Activated effector memory CD4-positive, alpha-beta T cell treated with anti-CD3 and anti-CD28 coated beads, Interleukin-2, amount 50 U/mL, for 16 hours (primary cell): Measurements from ENCODE around the gene LAMB4.

Source experiments
- DNase-seq: peaks from one replicate; pipeline ENCODE4 v3.0.0-alpha.2; 2020

The LAMB4 gene

DNA sequence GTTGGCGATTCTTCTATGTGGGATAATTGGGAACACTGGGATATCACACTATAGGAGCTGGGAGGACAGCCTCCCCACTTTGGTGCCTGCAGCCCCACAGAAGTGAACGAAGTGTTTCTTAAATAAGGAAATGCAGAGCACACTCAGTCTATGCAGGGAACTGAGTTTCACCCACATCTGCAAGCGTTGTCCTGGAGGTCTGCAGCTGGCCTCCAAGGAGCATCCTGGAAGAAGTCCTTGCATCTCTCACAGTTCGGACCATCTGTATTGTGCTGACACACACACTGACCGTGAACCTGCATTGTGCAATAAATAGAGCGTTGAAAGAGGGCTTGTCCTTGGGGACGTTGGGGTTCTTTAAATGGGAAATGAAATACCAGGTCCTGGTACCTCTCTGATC is 25.8 kb downstream of the LAMB4 start:
- DNase-seq = no peak

DNA sequence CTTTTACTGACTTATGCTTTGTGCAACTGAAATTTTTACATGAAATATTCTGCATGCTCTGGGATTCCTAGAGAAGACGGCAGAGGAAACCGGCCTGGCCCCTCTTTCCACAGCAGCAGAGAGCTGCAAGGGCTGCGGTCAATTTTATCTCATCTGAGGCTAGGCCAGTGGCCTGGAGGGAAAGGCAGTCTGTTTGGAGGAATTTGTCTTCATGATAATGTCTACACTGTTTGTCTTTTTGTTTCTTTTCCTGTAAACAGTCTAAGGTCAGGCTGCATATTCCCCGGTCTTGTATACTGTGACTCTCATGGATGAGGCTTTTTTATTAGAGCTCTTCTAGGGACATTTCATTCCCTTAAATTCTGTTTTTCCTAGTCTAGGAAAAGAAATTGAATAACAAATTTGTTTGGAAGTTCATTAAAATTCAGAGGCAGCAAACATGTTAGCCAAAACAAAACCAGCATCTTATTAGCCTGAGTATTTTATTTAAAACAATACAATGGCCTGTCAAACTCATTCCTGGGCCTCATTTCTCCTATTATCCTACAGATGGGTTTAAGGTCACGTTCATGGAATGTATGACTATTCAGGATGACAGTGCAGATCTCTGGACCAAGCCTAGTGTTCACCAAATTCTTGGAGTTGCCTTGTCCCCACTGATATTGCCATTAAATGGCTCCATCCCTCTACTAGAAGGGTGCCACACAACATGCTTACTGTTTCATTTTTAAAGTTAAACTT is 26.4 kb downstream of the LAMB4 start:
- no peak for DNase-seq

DNA sequence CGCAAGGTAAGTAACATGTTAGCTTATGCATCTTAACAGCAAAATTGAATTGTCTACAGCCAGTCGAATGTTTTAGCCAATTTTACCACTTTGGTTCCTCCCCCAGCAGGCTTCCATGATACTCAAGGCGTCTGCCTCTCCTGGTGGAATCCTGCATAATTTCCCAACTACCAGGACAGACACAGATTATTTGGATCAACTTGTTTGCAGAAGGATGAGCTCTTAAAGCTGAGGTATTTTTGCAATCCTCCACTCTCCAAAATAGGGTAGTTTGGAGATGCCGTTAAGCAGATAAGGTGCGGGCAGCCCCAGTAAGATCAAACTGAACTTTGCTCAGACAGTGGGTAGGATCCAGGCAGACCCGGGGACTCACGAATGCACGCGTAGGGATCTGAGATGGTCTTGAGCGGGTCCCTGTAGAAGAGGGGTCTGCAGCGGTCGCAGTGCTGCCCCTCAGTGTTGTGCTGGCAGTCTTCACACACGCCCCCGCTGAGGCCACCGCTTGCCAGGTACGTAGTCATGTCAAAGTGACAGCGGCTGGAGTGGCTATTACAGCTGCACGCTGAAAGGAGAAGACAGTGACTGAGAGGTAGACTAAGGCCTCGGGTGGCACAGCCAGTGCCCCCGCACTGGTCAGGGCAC is 27.4 kb downstream of the LAMB4 start:
- no peak for DNase-seq

DNA sequence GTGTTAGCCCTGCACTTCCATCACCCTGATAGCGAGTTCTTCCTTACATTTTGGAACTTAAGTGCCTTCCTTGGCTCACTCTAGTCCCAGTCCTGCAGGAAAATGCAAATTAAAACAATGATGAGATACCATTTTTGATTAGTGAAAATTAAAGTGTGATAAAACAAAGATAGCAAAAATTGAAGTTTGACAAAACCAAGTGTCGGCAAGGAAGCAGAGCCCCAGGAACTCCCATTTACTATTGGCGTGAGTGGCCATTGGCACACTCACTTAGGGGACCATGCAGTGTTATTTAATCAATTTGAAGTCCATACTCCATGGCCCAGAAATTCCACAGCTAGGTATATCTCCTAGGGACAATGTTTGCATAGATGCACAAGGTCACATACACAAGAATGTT is 28.4 kb downstream of the LAMB4 start:
- no peak for DNase-seq

DNA sequence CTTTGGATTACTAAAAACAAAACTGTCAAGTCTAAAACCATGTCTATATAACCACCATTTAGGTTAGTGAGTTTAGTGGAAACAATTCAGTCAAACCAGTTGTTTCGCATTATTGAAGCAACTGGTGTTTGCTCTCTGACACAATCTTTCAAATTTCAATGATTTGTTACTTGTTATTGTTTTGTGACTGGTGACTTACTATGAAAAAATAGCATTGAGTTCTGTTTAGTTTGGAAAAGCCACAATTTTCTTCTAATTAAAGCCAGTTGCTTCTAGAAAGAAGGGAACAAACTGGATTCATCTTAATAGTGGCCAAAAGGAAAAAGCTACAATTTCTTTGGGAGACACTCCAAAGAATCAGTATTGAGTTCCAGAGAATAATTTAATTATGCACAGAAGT is 30.4 kb downstream of the LAMB4 start:
- DNase-seq = no peak

DNA sequence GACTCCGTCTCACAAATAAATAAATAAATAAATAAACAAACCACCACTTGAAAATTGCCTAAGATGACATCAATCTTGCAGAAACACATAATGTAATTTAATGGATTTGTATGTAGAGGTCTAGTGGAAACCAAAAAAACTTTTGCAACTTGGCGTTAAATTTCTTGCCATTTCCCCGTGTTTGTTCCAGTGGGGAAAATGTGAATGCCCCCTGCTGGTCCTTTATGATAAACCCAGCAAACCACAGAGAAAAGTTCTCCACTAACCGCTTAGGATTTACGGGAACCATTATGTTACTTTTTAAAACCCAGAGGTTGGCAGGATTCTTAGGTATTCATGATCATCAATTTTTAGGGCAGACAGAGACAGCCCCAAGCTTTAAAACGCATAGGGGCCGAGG is 32.5 kb downstream of the LAMB4 start:
- DNase-seq = no peak

DNA sequence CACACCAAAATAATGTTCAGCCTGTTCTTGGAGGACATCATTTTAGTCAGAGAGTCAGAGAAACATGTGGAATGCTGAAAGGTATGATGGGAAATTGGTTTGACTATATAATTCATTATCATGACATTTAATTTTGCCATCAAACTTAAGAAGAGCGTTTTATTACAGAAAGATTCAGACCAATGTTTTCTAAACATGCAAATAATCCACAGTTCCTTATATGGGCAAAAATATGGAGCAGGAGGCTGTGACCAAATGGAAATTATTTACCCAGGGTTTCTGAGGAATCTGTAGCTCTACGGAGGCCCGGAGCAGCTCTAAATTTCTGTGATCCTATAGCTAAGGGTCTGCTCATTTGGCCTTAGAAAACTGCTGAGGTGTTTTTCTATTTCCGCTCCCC is 33.2 kb downstream of the LAMB4 start:
- no peak for DNase-seq

DNA sequence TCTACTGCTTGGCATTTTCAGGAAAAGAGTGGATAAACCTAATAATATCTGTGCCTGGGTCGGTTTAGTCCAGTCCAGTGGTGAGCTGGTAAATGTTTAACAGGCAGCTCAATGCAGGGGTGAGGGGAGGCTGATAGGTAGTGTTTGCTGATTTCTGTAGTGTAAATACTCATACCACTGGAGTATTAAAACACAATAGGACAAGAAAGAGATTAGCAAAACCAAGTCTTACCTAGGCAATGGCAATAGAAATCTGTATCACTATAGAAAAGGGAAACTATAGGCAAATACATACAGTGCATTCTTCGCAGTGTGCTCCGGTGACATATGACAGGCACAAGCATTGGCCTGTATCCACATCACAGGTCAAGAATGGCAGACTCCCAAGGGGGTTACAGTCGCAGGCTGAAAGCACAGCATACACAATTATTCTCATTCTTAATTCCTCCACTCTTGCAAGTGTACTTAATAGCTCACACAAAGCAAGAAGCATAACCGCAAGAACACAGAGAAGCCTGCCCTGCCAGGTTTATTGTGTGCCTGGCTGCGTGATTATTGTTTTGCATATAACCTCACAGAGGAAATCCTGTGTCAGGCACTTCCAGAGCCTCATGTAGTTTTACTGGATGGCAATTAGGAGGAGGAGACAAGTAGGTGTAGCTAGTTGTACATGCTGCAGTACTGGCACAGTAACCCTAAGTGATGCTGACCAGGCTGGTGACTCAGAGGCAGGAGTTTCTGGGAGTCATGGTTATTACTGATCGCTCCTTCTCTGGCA is 35.0 kb downstream of the LAMB4 start:
- DNase-seq = no peak

DNA sequence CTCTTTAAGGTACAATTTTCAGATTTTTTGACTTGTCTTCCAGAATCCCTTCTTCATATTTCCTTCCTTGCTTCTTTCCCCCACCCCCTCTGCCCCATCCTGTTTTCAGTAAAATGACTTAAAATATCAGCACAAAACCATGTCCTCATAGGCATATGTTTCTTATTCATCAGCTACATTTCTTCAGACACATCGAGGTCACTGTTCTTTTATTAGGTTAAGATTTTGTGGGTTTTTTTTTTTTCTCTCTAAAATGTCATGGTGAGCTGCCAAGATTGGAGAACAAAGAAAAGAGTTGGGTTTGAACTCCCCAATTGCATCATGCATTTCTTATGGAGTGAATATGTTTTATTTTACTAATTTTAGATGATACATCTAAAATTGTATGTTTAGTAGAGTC is 35.8 kb downstream of the LAMB4 start:
- no peak for DNase-seq

DNA sequence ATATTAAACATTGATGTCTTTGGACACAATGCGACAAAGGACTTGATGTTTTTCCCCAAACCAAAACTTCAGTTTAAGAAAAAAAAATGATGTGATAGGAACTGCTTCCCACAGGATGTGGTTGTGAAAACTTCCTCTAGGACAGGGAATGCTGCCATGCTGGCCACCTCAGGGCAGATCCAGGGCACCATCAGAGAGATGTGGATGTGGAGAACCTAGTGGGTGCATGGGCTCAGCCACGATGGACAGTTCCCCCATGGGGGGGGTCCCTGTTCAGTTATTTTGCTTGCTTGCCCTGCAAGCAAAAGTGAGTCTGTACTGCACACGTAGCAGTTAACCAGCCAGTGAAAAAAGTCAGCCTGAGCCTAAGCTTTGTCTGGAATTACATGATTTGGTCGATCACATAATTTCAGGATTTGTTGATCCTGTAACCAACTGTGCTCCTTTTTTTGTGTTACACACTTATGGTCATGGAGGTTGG is 36.3 kb downstream of the LAMB4 start:
- no peak for DNase-seq

DNA sequence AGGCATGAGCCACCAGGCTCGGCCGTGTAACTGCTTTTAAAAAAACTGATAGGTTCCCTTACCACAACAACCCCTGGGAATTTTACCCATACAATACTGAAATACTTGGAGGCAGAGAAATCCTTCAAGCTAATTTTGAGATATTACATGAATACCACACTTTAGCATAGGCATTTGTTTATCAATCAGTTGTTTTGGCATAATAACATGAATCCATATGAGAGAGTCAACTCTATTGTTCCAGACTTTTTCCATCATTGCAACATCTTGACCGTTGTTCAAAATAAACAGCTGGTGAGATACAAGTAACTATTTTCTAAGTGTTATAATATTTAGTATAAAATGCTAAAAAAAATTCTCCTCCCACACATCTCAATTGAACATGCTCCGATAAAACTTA is 36.8 kb downstream of the LAMB4 start:
- no peak for DNase-seq

DNA sequence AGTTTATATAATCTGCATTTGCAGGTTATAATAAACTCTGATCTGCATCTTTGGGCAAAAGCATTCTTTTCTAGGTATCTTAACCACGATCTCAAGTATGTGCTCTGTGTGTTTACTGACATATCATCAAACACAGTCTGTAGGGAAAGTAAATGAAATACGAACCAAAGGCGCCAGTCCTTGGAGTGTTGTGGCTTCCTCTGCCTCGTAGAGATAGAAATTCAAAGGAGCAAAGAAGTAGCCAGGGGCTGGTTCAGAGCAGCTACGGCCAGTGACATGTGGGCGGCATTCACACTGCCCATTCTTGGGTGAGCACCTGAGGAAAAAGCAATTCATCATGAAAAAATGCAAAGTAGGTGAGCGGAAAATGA is 38.7 kb downstream of the LAMB4 start:
- no peak for DNase-seq

DNA sequence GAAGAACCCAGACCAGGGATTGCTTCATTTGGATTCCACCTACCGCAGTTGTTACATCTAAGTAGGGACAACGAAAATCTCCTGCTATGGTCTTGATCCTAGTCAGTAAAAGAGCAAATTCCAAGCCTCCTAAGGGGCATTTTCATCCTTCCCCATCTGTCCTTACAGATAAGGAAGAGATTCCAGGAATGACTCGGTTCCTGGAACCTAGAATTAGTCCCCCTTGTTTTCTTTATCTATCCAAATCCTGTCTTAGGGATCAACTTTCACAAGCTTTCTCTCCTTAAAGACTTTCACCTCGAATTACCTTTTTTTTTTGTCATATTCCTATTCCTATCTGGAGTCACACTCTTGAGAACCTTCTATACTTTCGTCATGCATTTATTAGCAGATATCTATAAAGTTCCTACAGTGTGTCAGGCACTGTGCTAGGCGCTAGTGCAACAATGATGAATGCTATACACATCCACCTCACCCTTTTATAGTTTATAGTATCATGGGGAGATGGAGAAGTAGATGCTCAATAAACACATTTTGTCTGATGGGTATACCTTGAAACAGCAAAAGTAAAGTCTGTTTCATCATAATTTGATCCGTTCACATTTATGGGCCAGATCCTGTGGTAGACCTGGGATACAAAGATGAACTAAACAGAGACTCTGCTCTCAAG is 39.2 kb downstream of the LAMB4 start:
- no peak for DNase-seq

DNA sequence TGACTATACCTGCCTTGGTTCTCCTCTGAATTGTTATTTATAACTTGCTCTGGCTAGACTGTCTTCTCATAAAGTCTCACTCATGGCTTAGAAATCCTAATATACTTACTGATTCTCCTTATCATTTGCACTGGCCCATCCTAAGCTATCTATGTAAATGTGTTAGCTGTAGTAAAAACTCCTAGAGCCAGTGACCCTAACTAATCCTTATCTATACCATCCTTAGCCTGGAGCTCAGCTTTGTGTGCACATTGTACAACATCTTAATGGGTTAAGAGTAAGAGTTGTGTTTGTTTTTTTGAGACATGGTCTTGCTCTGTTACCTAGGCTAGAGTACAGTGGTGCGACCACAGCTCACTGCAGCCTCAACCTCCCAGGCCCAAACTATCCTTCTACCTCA is 40.8 kb downstream of the LAMB4 start:
- no peak for DNase-seq

DNA sequence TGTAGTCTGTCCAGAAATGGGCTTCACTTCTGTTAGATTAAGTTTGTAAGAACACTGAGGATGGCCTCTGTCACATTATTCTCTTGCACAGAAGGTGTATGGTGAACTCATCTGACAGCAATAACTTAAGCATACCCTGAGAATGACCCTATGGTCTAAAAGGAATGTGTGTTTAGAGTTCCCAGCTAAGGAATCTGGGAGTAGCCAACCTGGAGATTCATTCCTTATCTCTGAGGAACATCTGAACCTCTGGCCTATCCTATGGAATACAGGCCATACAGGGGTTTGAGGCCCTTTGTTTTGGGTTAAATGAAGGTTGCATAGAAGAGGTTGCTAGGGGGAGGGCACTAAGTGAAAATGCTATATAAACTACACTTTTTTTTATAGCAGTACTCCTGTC is 41.4 kb downstream of the LAMB4 start:
- no peak for DNase-seq

DNA sequence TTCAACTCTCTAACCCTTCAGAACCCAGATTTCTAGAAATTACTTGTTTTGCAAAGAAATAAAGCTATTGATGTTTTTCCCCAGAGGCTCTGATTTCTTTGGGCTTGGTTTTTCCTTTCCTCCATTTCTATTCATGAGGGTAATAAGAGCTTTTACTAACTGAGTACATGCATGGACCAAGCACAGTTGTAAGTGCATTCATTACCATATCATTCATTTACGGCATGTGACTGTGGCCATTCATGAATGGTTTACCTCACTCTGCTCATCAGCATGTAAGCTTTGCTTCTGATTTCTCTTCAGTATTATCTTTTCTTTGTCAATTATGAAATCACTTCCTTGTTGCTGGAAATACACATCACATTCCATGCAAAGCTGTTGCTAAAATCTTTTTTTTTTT is 42.4 kb downstream of the LAMB4 start:
- DNase-seq = no peak

DNA sequence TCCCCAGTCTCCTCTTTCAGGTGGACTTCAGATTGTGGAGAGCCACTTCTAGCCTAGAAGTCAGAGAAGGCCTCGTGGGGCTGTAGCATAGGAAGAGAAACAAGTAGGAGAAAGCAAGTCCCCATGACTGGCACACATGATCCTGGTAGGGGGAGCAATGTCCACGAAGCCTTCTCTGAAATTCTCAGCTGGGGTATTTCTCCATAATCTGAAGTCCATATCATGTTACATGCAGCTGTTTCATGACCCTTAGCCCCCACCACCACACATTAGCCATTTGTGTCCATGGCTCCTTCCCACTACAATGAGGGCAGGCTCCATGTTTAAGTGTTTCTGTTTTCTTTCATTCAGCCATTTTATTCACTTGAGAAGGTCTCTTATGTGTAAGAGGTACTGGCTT is 43.2 kb downstream of the LAMB4 start:
- DNase-seq = no peak

DNA sequence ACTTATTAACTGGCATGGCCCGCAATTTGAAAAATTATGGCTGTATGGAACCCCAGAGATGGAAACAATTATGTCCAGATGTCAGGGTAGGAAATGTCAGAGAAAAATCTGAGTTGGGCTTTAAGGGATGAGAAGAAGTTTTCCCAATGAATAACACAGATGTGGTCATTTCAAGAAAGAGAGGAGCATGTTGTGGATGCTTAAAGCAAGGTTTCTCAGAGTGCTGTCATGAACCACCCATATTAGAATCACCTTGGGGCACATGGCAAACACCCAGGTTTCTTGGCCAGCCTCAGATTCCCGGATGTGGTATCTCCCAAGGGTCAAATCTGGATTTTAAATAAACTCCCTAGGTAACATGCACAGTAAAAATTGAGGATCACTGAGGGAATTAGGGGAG is 43.6 kb downstream of the LAMB4 start:
- no peak for DNase-seq

DNA sequence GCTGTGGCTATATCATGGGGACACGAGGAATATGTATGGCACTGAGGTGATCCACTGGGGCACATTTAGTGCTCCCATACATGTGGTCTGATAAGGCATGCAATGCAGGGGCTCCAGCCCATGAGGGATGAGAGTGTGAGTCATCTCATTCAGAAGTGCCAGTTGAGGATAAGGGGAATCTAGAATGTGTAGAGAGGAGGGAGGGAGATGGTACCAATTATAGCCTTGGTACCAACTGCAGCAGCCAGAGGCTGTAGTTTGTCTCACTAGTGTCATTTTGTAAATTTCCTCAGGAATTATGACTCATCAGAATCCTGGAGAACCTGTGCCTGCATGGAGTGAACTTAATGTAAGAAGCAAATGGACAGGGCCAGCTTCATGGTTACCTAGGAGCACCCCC is 46.2 kb downstream of the LAMB4 start:
- DNase-seq = no peak

DNA sequence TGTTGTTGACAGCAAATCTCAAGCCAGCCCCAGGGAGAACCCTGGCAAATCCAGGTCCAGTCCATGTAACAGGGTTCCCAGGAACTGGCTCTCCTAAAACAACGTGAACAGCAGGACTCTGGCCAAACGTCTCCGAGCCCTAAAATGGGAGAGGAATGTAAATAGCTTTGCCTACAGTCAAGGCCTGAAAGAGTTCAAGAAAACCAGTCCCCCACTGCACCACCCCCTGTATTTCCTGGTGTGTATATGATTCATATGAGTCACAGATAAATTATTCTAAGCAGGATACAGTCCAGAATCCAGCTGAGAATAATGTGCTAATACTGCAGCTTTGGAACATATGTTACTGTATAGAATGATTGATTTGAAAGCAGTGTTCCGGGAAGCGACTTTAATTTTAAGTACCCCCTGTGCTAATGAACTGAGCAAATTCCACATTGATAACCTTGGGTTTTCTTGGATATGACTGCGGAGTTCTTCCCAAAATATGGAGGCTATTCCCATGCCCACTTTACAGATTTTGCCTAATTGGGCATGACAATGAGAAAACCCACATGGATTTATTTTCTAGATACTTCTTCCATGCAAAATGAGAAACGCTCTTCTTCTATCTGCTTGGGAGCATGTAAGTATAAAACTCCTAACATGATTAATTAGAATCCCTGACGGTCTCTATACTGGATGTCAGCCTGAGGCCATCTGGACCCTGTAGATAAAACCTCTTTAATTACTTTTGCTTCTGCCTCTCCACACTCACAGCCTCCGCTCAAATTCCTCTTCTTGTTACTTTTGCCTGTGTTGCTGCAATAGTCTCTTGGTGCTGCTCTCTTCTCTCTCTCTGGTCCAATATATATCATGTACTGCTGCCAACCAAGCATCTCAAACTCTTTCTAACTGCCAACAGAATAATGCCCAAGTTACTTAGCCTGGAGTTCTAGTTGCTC is 50.2 kb downstream of the LAMB4 start:
- no peak for DNase-seq

DNA sequence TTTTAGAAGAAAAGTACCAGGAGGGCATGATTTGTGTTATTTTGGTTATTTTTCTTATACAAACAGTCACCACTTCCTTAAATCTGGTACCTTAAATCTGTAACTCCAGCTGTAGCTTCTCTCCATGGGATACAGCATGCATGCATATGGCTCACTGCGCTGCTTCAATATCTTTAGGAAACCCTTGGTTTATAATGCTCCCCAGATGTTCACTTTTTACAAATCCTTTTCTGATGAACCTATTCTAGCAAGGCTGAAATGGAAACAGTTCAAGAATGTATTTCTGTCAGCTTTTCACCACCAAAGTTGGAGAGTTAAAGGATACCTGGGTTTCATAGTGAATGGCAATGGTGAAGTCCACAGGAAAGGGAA is 50.9 kb downstream of the LAMB4 start:
- DNase-seq = no peak

DNA sequence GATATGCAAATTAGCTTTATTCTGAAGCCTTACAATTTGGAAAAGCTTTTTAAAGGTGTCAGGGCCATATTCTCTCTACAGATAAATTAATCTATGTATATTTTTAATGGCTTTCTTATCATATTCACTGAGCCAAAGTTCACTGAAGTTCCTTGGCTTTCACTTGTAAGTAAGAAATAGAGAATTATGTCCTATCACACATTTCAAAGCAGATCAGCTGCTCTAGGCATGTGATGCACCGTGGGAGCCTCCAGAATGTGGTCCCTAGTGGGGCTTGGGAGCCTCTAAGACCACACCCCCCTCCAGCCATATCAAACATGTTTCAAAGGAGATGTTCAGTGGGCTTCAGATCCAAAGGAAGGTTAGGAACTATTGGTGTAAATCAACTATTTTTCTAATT is 51.5 kb downstream of the LAMB4 start:
- no peak for DNase-seq
